ENCODE measurements around the gene SCNN1A. TPM values are rescaled to one million over a fixed set of nuclear protein-coding genes. Genes with fewer than 3 reads are reported as not detected.

The SCNN1A gene
- total and polyA plus RNA-seq, 12 donors, result 0.11 to 38.0 (median 12.3) TPM

- peak; percentile 23 to 81 (median 72) for DNase-seq
- no peak for TF ChIP-seq CTCF (IDR thresholded peaks at IDR 0.05)
- no peaks in the 10 kb centered on the region for H3K9me3 ChIP-seq (replicated peaks in 1 of 3)
- H3K36me3 ChIP-seq (replicated peaks in 1 of 2), result no peaks in the 10 kb centered on the region
- peaks cover 47 to 53% of the 10 kb centered on the region in 2 donors for H3K4me1 ChIP-seq (replicated peaks in 1 of 2)
- H3K27ac ChIP-seq, result peak overlapping the region in 4 of 5 donors; percentile 7 to 85 (median 61)
- no peaks in the 10 kb centered on the region for H3K27me3 ChIP-seq
- WGBS, 4 donors, result 36 to 48% (median 41%) methylated on average over 4 of the region's 4 CpGs
- H3K4me3 ChIP-seq, result no peak overlapping the region
- intact Hi-C loops (cut with DNase I), result no loop called here
Observed at GRCh38 chr12:6377667-6377994, 2.3 kb upstream of the SCNN1A start.

GRCh38 chr12:6376870-6377666 lies 1.7 kb upstream of the SCNN1A start:
- peak in 1 of 7 donors; percentile 11 for DNase-seq
- no peaks in the 10 kb centered on the region for H3K36me3 ChIP-seq (replicated peaks in 1 of 2)
- intact Hi-C loops (cut with DNase I), result no loop called here

GRCh38 chr12:6376079-6376869 lies 911 bp upstream of the SCNN1A start:
- Histone ChIP-seq H3K27me3 (no peaks in the 10 kb centered on the region), H3K4me3 (no peak overlapping the region), H3K4me1 (replicated peaks in 1 of 2) (peaks cover 60 to 63% of the 10 kb centered on the region in 2 donors), H3K27ac (peak overlapping the region; percentile 53 to 85 (median 67)), H3K36me3 (replicated peaks in 1 of 2) (no peaks in the 10 kb centered on the region), H3K9me3 (replicated peaks in 1 of 3) (no peaks in the 10 kb centered on the region)
- peak in 5 of 7 donors; percentile 27 to 76 (median 70) for DNase-seq
- intact Hi-C loops (cut with DNase I), result no loop called here
- peak in 1 of 2 donors; percentile 21 for TF ChIP-seq POLR2A (IDR thresholded peaks at IDR 0.05)
- peak in 4 of 6 experiments; percentile 20 to 41 (median 38) for TF ChIP-seq CTCF (IDR thresholded peaks at IDR 0.05)
- WGBS, 4 donors, result 47 to 67% (median 49%) methylated on average over 19 of the region's 19 CpGs

More at GRCh38 chr12:6376870-6377666, 1.7 kb upstream of the SCNN1A start:
- WGBS, 4 donors, result 63 to 73% (median 66%) methylated on average over 7 to 10 of the region's 10 CpGs
- Histone ChIP-seq H3K4me3 (no peak overlapping the region), H3K27ac (peak overlapping the region; percentile 7 to 85 (median 55)), H3K4me1 (replicated peaks in 1 of 2) (peaks cover 52 to 58% of the 10 kb centered on the region in 2 donors), H3K9me3 (replicated peaks in 1 of 3) (no peaks in the 10 kb centered on the region), H3K27me3 (no peaks in the 10 kb centered on the region)
- TF ChIP-seq CTCF (IDR thresholded peaks at IDR 0.05), result no peak
- TF ChIP-seq POLR2A (IDR thresholded peaks at IDR 0.05), result no peak

GRCh38 chr12:6374786-6375160 lies 590 bp downstream of the SCNN1A start:
- TF ChIP-seq CTCF (IDR thresholded peaks at IDR 0.05) (no peak), POLR2A (IDR thresholded peaks at IDR 0.05) (no peak)
- peak overlapping the region in 4 of 5 donors; percentile 53 to 85 (median 62) for H3K27ac ChIP-seq
- no peaks in the 10 kb centered on the region for H3K36me3 ChIP-seq (replicated peaks in 1 of 2)
- H3K27me3 ChIP-seq, result no peaks in the 10 kb centered on the region
- H3K4me3 ChIP-seq, result no peak overlapping the region
- H3K9me3 ChIP-seq (replicated peaks in 1 of 3), result no peaks in the 10 kb centered on the region
- intact Hi-C loops (cut with DNase I), result no loop called here
- peaks cover 72 to 73% of the 10 kb centered on the region in 2 donors for H3K4me1 ChIP-seq (replicated peaks in 1 of 2)
- WGBS, 4 donors, result 48 to 59% (median 55%) methylated on average over 4 to 7 of the region's 7 CpGs
- DNase-seq, result peak in 1 of 7 donors; percentile 20

All from adrenal gland (tissue), 12 donors.